Measurements from ENCODE around the gene RESP18. TPM values are rescaled to one million over a fixed set of nuclear protein-coding genes. Genes with fewer than 3 reads are reported as not detected.

The RESP18 gene
- total RNA-seq, 1 experiment from 2014 or later, result not detected

DNA sequence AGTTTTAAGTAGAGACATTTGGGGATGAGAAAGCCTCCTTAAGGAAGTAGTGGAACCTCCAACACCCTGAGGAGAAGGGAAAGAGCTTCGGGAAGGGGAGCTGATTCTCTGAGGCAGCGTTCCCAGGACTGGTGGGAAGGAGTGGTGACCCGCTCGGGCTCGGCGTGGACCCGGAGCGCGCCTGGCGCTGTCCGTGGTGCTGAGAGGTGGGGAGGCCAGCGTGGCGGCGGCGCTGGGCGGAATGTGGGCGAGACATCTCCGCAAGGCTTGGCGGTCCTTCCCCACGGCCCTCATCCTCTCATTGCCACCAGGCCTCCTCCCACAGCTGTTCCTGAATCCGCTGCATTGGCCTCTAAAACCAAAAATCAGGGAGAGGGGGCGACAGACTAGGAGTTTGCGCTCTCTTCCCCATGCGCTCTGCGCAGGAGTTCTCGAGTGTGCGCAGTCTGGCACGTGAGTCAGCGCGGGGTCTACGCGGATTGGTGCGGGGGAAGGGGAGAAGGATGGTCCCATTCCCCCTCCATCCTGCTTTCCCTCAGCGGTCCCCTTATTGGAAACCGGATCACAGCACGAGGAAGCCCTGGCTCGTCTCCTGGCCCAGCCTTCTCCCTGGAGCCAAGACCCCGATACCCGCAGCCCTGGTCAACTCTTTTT is 857 bp downstream of the RESP18 start:
- ChIA-PET POLR2A (no interaction called here), CTCF (no interaction called here)
- Histone ChIP-seq H3K36me3 (ENCODE audit: control insufficient read depth, insufficient read depth, low read length) (no peaks in the 10 kb centered on the region), H3K9me3 (no peaks in the 10 kb centered on the region), H3K4me3 (ENCODE audit: low read depth, low read length) (no peak overlapping the region), H3K4me1 (no peaks in the 10 kb centered on the region), H3K27me3 (replicated peaks; ENCODE audit: control insufficient read depth, insufficient read depth, low read length) (no peaks in the 10 kb centered on the region; the same call in none of the 2 replicates)
- Mint-ChIP-seq H3K36me3 (ENCODE audit: insufficient read depth, unreplicated experiment) (no peaks in the 10 kb centered on the region), H3K9me3 (ENCODE audit: unreplicated experiment) (no peaks in the 10 kb centered on the region), H3K27ac (ENCODE audit: unreplicated experiment) (no peak overlapping the region), H3K4me3 (ENCODE audit: unreplicated experiment) (no peak overlapping the region), H3K27me3 (ENCODE audit: insufficient read depth, unreplicated experiment) (peaks cover 21% of the 10 kb centered on the region), H3K4me1 (ENCODE audit: low read depth, unreplicated experiment) (no peaks in the 10 kb centered on the region)
- DNase-seq, result peak; percentile 44 to 78
- intact Hi-C loops (cut with micrococcal nuclease; ENCODE audit: unreplicated experiment), result no loop called here
- TF ChIP-seq, protein P1, sequence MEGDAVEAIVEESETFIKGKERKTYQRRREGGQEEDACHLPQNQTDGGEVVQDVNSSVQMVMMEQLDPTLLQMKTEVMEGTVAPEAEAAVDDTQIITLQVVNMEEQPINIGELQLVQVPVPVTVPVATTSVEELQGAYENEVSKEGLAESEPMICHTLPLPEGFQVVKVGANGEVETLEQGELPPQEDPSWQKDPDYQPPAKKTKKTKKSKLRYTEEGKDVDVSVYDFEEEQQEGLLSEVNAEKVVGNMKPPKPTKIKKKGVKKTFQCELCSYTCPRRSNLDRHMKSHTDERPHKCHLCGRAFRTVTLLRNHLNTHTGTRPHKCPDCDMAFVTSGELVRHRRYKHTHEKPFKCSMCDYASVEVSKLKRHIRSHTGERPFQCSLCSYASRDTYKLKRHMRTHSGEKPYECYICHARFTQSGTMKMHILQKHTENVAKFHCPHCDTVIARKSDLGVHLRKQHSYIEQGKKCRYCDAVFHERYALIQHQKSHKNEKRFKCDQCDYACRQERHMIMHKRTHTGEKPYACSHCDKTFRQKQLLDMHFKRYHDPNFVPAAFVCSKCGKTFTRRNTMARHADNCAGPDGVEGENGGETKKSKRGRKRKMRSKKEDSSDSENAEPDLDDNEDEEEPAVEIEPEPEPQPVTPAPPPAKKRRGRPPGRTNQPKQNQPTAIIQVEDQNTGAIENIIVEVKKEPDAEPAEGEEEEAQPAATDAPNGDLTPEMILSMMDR (IDR thresholded peaks at IDR 0.05; ENCODE audit: insufficient read depth in 1 of 2, low read depth in 1 of 2, low read length in 1 of 2, severe bottlenecking in 1 of 2, unreplicated experiment in 1 of 2), result no peak
- BruUV-seq (replicated peaks), result no TSS peak

DNA sequence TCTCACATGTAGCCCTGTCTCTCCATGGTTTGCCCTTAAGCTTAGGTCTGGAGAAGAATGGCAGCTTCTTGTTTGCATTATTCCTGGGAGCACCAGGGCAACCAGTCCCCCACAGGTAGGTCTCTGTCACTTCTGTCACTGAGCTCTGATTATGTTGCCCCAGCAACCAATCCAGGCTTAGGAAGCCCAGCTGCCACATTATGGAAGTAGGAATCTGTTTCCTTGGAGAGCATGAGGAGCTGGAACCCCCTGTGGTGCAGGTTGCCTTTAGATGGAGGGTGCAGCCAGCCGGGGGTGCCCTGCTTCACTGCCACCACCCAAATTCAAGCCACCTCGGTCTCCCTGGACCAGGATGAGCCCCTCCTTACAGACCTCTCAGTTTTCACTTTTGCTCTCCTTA is 4.8 kb downstream of the RESP18 start:
- Histone ChIP-seq H3K9me3 (no peaks in the 10 kb centered on the region), H3K4me3 (ENCODE audit: low read depth, low read length) (no peak overlapping the region), H3K4me1 (no peaks in the 10 kb centered on the region), H3K27me3 (replicated peaks; ENCODE audit: control insufficient read depth, insufficient read depth, low read length) (no peaks in the 10 kb centered on the region), H3K36me3 (ENCODE audit: control insufficient read depth, insufficient read depth, low read length) (no peaks in the 10 kb centered on the region)
- H3K27me3 Mint-ChIP-seq (ENCODE audit: insufficient read depth, unreplicated experiment), result peaks cover 15% of the 10 kb centered on the region
- no peak overlapping the region for H3K4me3 Mint-ChIP-seq (ENCODE audit: unreplicated experiment)
- H3K36me3 Mint-ChIP-seq (ENCODE audit: insufficient read depth, unreplicated experiment), result no peaks in the 10 kb centered on the region
- no TSS peak for BruUV-seq (replicated peaks)
- intact Hi-C loops (cut with micrococcal nuclease; ENCODE audit: unreplicated experiment), result no loop called here
- POLR2A ChIA-PET, result no interaction called here
- no peaks in the 10 kb centered on the region for H3K9me3 Mint-ChIP-seq (ENCODE audit: unreplicated experiment)
- CTCF ChIA-PET, result no interaction called here
- H3K27ac Mint-ChIP-seq (ENCODE audit: unreplicated experiment), result no peak overlapping the region
- H3K4me1 Mint-ChIP-seq (ENCODE audit: low read depth, unreplicated experiment), result no peaks in the 10 kb centered on the region
- no peak for DNase-seq
- TF ChIP-seq, protein P1 (IDR thresholded peaks at IDR 0.05; ENCODE audit: insufficient read depth in 1 of 2, low read depth in 1 of 2, low read length in 1 of 2, severe bottlenecking in 1 of 2, unreplicated experiment in 1 of 2), result no peak

DNA sequence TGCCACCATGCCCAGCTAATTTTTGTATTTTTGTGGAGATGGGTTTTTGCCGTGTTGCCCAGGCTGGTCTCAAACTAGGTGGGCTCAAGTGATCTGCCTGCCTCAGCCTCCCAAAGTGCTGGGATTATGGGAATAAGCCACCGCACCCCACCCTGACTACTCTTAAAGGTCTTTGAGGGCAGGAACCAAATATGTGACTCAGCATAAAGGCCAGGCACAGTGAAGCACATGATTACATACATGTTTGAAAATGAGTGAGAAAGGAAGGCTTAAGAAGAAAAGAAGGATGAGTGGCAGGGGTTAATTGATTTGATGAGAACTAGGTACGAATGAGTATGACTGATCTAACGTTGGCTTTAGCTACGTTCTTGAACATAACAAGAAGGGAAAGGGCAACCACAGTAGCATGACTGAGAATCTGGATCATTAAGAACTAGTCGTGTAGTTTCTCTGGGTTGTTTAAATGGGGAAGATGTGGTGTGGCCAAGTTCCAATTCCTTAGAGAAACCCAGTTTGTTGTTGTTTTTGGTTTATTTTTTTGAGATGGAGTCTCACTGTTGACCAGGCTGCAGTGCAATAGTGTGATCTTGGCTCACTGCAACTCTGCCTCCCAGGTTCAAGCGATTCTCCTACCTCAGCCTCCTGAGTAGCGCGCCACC is 6.8 kb downstream of the RESP18 start:
- Mint-ChIP-seq H3K4me1 (ENCODE audit: low read depth, unreplicated experiment) (no peaks in the 10 kb centered on the region), H3K36me3 (ENCODE audit: insufficient read depth, unreplicated experiment) (no peaks in the 10 kb centered on the region), H3K27me3 (ENCODE audit: insufficient read depth, unreplicated experiment) (peaks cover 14% of the 10 kb centered on the region), H3K9me3 (ENCODE audit: unreplicated experiment) (no peaks in the 10 kb centered on the region), H3K27ac (ENCODE audit: unreplicated experiment) (no peak overlapping the region), H3K4me3 (ENCODE audit: unreplicated experiment) (no peak overlapping the region)
- no TSS peak for BruUV-seq (replicated peaks)
- Histone ChIP-seq H3K4me1 (no peaks in the 10 kb centered on the region), H3K9me3 (no peaks in the 10 kb centered on the region), H3K27me3 (replicated peaks; ENCODE audit: control insufficient read depth, insufficient read depth, low read length) (no peaks in the 10 kb centered on the region), H3K36me3 (ENCODE audit: control insufficient read depth, insufficient read depth, low read length) (no peaks in the 10 kb centered on the region), H3K4me3 (ENCODE audit: low read depth, low read length) (no peak overlapping the region)
- ChIA-PET CTCF (no interaction called here), POLR2A (interaction anchor here (0.6 kb wide), 1 partner anchor 128 kb away, joined by 3 read pairs; no protein-coding TSS in a partner anchor)
- intact Hi-C loops (cut with micrococcal nuclease; ENCODE audit: unreplicated experiment), result no loop called here
- TF ChIP-seq, protein P1 (IDR thresholded peaks at IDR 0.05; ENCODE audit: insufficient read depth in 1 of 2, low read depth in 1 of 2, low read length in 1 of 2, severe bottlenecking in 1 of 2, unreplicated experiment in 1 of 2), result no peak
- DNase-seq, result no peak
